Smooth muscle cell (in vitro differentiated cells): ENCODE data around the gene CXCR6. TPM values are rescaled to one million over a fixed set of nuclear protein-coding genes. Genes with fewer than 3 reads are reported as not detected.

ENCODE experiments used
- DNase-seq: peaks from one replicate; lab custom pipeline; 2025; ENCODE audit not compliant: unreplicated experiment; lab: John Stamatoyannopoulos, UW
- H2AFZ ChIP-seq: fragments of 200-600 bp; sonication (generic); 2 replicates; pipeline ENCODE4 v1.6.0; 2016; ENCODE audit warnings: antibody characterized with exemption, low read depth, mild to moderate bottlenecking
- H3F3A ChIP-seq: fragments of 200-600 bp; sonication (generic); 2 replicates; pipeline ENCODE4 v1.6.0; 2017; ENCODE audit warnings: antibody characterized with exemption, low read depth
- H3K27ac ChIP-seq: fragments of 200-600 bp; sonication (generic); 2 replicates; pipeline ENCODE4 v1.5.1; 2016; ENCODE audit warnings: low read depth, mild to moderate bottlenecking
- H3K27me3 ChIP-seq: fragments of 200-600 bp; sonication (generic); 2 replicates; pipeline ENCODE4 v1.6.1; 2016; ENCODE audit warnings: low read depth, mild to moderate bottlenecking
- H3K36me3 ChIP-seq: fragments of 200-600 bp; sonication (generic); 2 replicates; pipeline ENCODE4 v1.5.1; 2016; ENCODE audit warnings: low read depth
- H3K4me1 ChIP-seq: fragments of 200-600 bp; sonication (generic); 2 replicates; pipeline ENCODE4 v1.5.1; 2016; ENCODE audit warnings: low read depth
- H3K4me2 ChIP-seq: fragments of 200-600 bp; sonication (generic); 2 replicates; pipeline ENCODE4 v1.6.0; 2016; ENCODE audit warnings: mild to moderate bottlenecking
- H3K4me3 ChIP-seq: fragments of 200-600 bp; sonication (generic); 2 replicates; pipeline ENCODE4 v1.5.1; 2016; ENCODE audit warnings: mild to moderate bottlenecking
- H3K79me2 ChIP-seq: fragments of 200-600 bp; sonication (generic); 2 replicates; pipeline ENCODE4 v1.6.0; 2016; ENCODE audit warnings: low read depth, mild to moderate bottlenecking
- H3K9ac ChIP-seq: fragments of 200-600 bp; sonication (generic); 2 replicates; pipeline ENCODE4 v1.6.0; 2016; ENCODE audit warnings: low read depth
- H3K9me3 ChIP-seq: fragments of 200-600 bp; sonication (generic); replicated peaks from 2 replicates; pipeline ENCODE4 v1.5.1; 2016; ENCODE audit warnings: low read depth
- H4K20me1 ChIP-seq: fragments of 200-600 bp; sonication (generic); 2 replicates; pipeline ENCODE4 v1.6.0; 2016; ENCODE audit warnings: low read depth
- CTCF ChIP-seq: fragments of 200-600 bp; sonication (generic); IDR thresholded peaks from 2 replicates; pipeline ENCODE4 v1.5.1; 2017; ENCODE audit warnings: borderline replicate concordance, mild to moderate bottlenecking, antibody characterized with exemption; ENCODE audit not compliant: insufficient read depth, poor library complexity, severe bottlenecking
- WGBS: methylation state at CpG from one replicate; pipeline ENCODE4 v1.1.7; 2016; ENCODE audit warnings: low lambda C conversion rate; 5-methylcytosine and 5-hydroxymethylcytosine counted together
- polyA plus RNA-seq: library from polyadenylated mRNA; unstranded; fragments of >200 nt; fragmentation: Nextera tagmentation; extraction: Ambion mirVana; gene quantifications from 2 replicates; pipeline ENCODE4 v1.2.1, GENCODE V29; 2016
- total RNA-seq: library from RNA; depleted of rRNA; stranded (reverse); fragments of >200 nt; gene quantifications from 2 replicates; pipeline ENCODE4 v1.2.3, GENCODE V29; 2014

CXCR6 gene
- total and polyA plus RNA-seq, 2 experiments from 2014 or later, result 0.19 to 0.81 TPM

- Histone ChIP-seq H3K9ac (no peak overlapping the region), H3K36me3 (no peaks in the 10 kb centered on the region), H3K4me3 (no peak overlapping the region), H3K79me2 (no peaks in the 10 kb centered on the region), H3K4me2 (no peak overlapping the region), H4K20me1 (no peaks in the 10 kb centered on the region), H3K27me3 (no peaks in the 10 kb centered on the region), H2AFZ (no peak overlapping the region), H3K4me1 (no peaks in the 10 kb centered on the region), H3K27ac (no peak overlapping the region), H3K9me3 (no peaks in the 10 kb centered on the region), H3F3A (peaks cover 7% of the 10 kb centered on the region)
- no peak for TF ChIP-seq CTCF
- DNase-seq, result no peak
- WGBS, result 81% methylated on average over 8 of the region's 8 CpGs
Measured at GRCh38 chr3:45937206-45938042, 5.8 kb upstream of the CXCR6 start.

- H2AFZ ChIP-seq, result no peak overlapping the region
- H3K27ac ChIP-seq, result no peak overlapping the region
- no peaks in the 10 kb centered on the region for H3K9me3 ChIP-seq
- H3K27me3 ChIP-seq, result no peaks in the 10 kb centered on the region
- no peak overlapping the region for H3K9ac ChIP-seq
- no peaks in the 10 kb centered on the region for H3K36me3 ChIP-seq
- DNase-seq, result no peak
- TF ChIP-seq CTCF, result no peak
- H3K4me2 ChIP-seq, result no peak overlapping the region
- H3F3A ChIP-seq, result peaks cover 7% of the 10 kb centered on the region
- no peaks in the 10 kb centered on the region for H4K20me1 ChIP-seq
- no peaks in the 10 kb centered on the region for H3K4me1 ChIP-seq
- WGBS, result 82% methylated on average over 4 of the region's 4 CpGs
- H3K4me3 ChIP-seq, result no peak overlapping the region
- no peaks in the 10 kb centered on the region for H3K79me2 ChIP-seq
Measured at GRCh38 chr3:45938043-45938435, 5.2 kb upstream of the CXCR6 start.

- peak overlapping the region; percentile 37 for H3K27ac ChIP-seq
- DNase-seq, result peak; percentile 60
- H3K9ac ChIP-seq, result no peak overlapping the region
- no peak overlapping the region for H3K4me3 ChIP-seq
- H3K27me3 ChIP-seq, result no peaks in the 10 kb centered on the region
- peaks cover 7% of the 10 kb centered on the region for H3F3A ChIP-seq
- WGBS, result 19% methylated on average over 4 of the region's 4 CpGs
- H3K9me3 ChIP-seq, result no peaks in the 10 kb centered on the region
- H3K4me2 ChIP-seq, result peak overlapping the region; percentile 66
- no peaks in the 10 kb centered on the region for H3K79me2 ChIP-seq
- peak; percentile 86 for TF ChIP-seq CTCF
- H3K4me1 ChIP-seq, result no peaks in the 10 kb centered on the region
- H3K36me3 ChIP-seq, result no peaks in the 10 kb centered on the region
- no peak overlapping the region for H2AFZ ChIP-seq
- no peaks in the 10 kb centered on the region for H4K20me1 ChIP-seq
Measured at GRCh38 chr3:45938864-45939263, 4.4 kb upstream of the CXCR6 start.

GRCh38 chr3:45939341-45939771, 3.9 kb upstream of the CXCR6 start:
- Histone ChIP-seq H3K9ac (no peak overlapping the region), H3K79me2 (no peaks in the 10 kb centered on the region), H3K27me3 (no peaks in the 10 kb centered on the region), H3K4me1 (no peaks in the 10 kb centered on the region), H4K20me1 (no peaks in the 10 kb centered on the region), H3K4me3 (no peak overlapping the region), H2AFZ (no peak overlapping the region), H3K36me3 (no peaks in the 10 kb centered on the region), H3K9me3 (no peaks in the 10 kb centered on the region), H3K4me2 (peak overlapping the region; percentile 66), H3K27ac (peak overlapping the region; percentile 37), H3F3A (peaks cover 7% of the 10 kb centered on the region)
- TF ChIP-seq CTCF, result no peak
- 34% methylated on average over 5 of the region's 5 CpGs for WGBS
- DNase-seq, result no peak
